GM18868 (cell line): ENCODE measurements around the gene PHF24.
"Not testable (repeated sequence)": the region's sequence is repeated elsewhere in the genome, so short reads cannot be mapped to it uniquely, and the experiment has no call there.

Source experiments
- ATAC-seq: cut with Tn5 transposase; IDR thresholded peaks from one replicate; pipeline ENCODE4 v1.9.1; 2021; ENCODE audit warnings: mild to moderate bottlenecking, moderate library complexity; ENCODE audit not compliant: unreplicated experiment

Gene PHF24

GRCh38 chr9:34996181-34996904, 38.3 kb downstream of the PHF24 start:
- no peak for ATAC-seq

GRCh38 chr9:34996905-34997279, 38.8 kb downstream of the PHF24 start:
- no peak for ATAC-seq

- no peak for ATAC-seq
Observed at GRCh38 chr9:34997379-34997781, 39.3 kb downstream of the PHF24 start.

GRCh38 chr9:34998266-34998665, 40.2 kb downstream of the PHF24 start:
- no peak for ATAC-seq

GRCh38 chr9:34999576-34999975, 41.5 kb downstream of the PHF24 start:
- no peak for ATAC-seq

GRCh38 chr9:35000535-35001284, 42.6 kb downstream of the PHF24 start:
- ATAC-seq = no peak

- no peak for ATAC-seq
Observed at GRCh38 chr9:35001285-35001677, 43.2 kb downstream of the PHF24 start.

- ATAC-seq = peak; percentile 65
Observed at GRCh38 chr9:35001803-35002502, 43.9 kb downstream of the PHF24 start.

GRCh38 chr9:35002623-35003022, 44.5 kb downstream of the PHF24 start:
- ATAC-seq = no peak

GRCh38 chr9:35004299-35004698, 46.2 kb downstream of the PHF24 start:
- not testable (repeated sequence) for ATAC-seq

- no peak for ATAC-seq
Observed at GRCh38 chr9:35010351-35010958, 52.4 kb downstream of the PHF24 start.

- no peak for ATAC-seq
Observed at GRCh38 chr9:35014517-35014916, 56.4 kb downstream of the PHF24 start.

GRCh38 chr9:35023443-35023842, 65.4 kb downstream of the PHF24 start:
- ATAC-seq = not testable (repeated sequence)

- ATAC-seq = no peak
Observed at GRCh38 chr9:35026671-35027070, 68.6 kb downstream of the PHF24 start.

GRCh38 chr9:35027374-35027773, 69.3 kb downstream of the PHF24 start:
- ATAC-seq = no peak

GRCh38 chr9:35027860-35028259, 69.8 kb downstream of the PHF24 start:
- ATAC-seq = no peak

- ATAC-seq = no peak
Observed at GRCh38 chr9:35028341-35028740, 70.3 kb downstream of the PHF24 start.

GRCh38 chr9:35029241-35029640, 71.2 kb downstream of the PHF24 start:
- no peak for ATAC-seq

GRCh38 chr9:35029852-35030251, 71.8 kb downstream of the PHF24 start:
- no peak for ATAC-seq
